Subcutaneous abdominal adipose tissue (tissue), 5 donors: ENCODE measurements around the gene DNAJB11.

Experiments
- H3K27ac ChIP-seq: one replicate; pipeline ENCODE4 v1.7.0; 2013; ENCODE audit warnings: low read depth, mild to moderate bottlenecking, inconsistent platforms, low read length, moderate library complexity
- H3K27me3 ChIP-seq, 5 donors: one replicate each; pipeline ENCODE4 v1.7.0; 2013; ENCODE audit warnings: low read length in 5 of 5, inconsistent platforms in 1 of 5; ENCODE audit not compliant: control insufficient read depth in 5 of 5, insufficient read depth in 4 of 5
- H3K36me3 ChIP-seq, 5 donors: one replicate each; pipeline ENCODE4 v1.7.0; 2013; ENCODE audit warnings: low read length in 5 of 5; ENCODE audit not compliant: control insufficient read depth in 5 of 5, insufficient read depth in 5 of 5
- H3K4me1 ChIP-seq, 5 donors: one replicate each; pipeline ENCODE4 v1.7.0; 2013; ENCODE audit warnings: low read length in 5 of 5, mild to moderate bottlenecking in 3 of 5, moderate library complexity in 1 of 5; ENCODE audit not compliant: control insufficient read depth in 5 of 5, insufficient read depth in 5 of 5
- H3K4me3 ChIP-seq, 5 donors: one replicate each; pipeline ENCODE4 v1.7.0; 2013; ENCODE audit warnings: low read length in 5 of 5, low read depth in 1 of 5
- H3K9ac ChIP-seq, 5 donors: one replicate each; pipeline ENCODE4 v1.7.0; 2013; ENCODE audit warnings: low read length in 5 of 5, mild to moderate bottlenecking in 4 of 5, moderate library complexity in 3 of 5
- H3K9me3 ChIP-seq, 5 donors: one replicate each; pipeline ENCODE4 v1.7.0; 2013; ENCODE audit warnings: low read length in 5 of 5; ENCODE audit not compliant: control insufficient read depth in 5 of 5
- donor health status: healthy.
- donor health status: healthy.
- donor health status: healthy.
- donor health status: healthy.
- donor health status: healthy.

DNAJB11 gene

GRCh38 chr3:186570096-186570940, at the start of gene DNAJB11:
Gene DNAJB11 (plus strand): TSS chr3:186570720. CDS start chr3:186570898, 178 bp downstream.
- Histone ChIP-seq H3K4me1 (peaks cover 7 to 35% (median 33%) of the 10 kb centered on the region in 5 donors), H3K9me3 (no peaks in the 10 kb centered on the region), H3K9ac (peak within 1 kb of the TSS; percentile 63 to 99 (median 91)), H3K27me3 (no peaks in the 10 kb centered on the region), H3K4me3 (peak within 1 kb of the TSS; percentile 82 to 97 (median 89)), H3K27ac (peak within 1 kb of the TSS; percentile 86), H3K36me3 (peaks cover 2 to 11% (median 5%) of the 10 kb centered on the region in 5 donors)

- H3K27me3 ChIP-seq = peaks cover 5 to 20% (median 11%) of the 10 kb centered on the region in 5 donors
- H3K36me3 ChIP-seq = no peaks in the 10 kb centered on the region
- H3K27ac ChIP-seq = no peak overlapping the region
- H3K4me3 ChIP-seq = no peak overlapping the region
- H3K9me3 ChIP-seq = peaks cover 0 to 9% (median 8%) of the 10 kb centered on the region in 5 donors
- H3K4me1 ChIP-seq = peaks cover 0 to 6% (median 0%) of the 10 kb centered on the region in 5 donors
- H3K9ac ChIP-seq = no peak overlapping the region
Observed at GRCh38 chr3:186520957-186521842, 49.3 kb upstream of the DNAJB11 start.

DNA sequence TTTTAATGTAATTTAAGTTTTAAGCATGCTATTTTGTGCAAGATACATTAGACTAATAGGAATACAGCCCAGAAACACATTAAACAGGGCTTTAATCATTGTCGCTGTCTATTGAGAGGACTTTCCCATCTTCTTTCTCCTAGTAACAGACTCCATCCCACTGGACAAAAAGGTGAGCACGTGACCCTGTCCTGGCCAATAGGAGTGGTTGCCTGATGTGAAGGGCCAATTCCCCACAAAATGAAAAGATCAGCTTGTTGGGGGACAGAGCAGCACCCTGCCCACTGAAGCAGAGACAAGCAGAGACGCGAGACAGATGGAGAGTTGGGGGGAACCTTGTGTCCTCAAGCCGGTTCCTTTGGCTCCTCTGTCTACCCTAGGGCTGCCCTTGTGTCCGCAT, 47.5 kb upstream of the DNAJB11 start:
- Histone ChIP-seq H3K9me3 (no peaks in the 10 kb centered on the region), H3K4me3 (no peak overlapping the region), H3K9ac (no peak overlapping the region), H3K4me1 (peaks cover 0 to 6% (median 0%) of the 10 kb centered on the region in 5 donors), H3K27me3 (peaks cover 3 to 17% (median 11%) of the 10 kb centered on the region in 5 donors), H3K36me3 (no peaks in the 10 kb centered on the region), H3K27ac (no peak overlapping the region)

DNA sequence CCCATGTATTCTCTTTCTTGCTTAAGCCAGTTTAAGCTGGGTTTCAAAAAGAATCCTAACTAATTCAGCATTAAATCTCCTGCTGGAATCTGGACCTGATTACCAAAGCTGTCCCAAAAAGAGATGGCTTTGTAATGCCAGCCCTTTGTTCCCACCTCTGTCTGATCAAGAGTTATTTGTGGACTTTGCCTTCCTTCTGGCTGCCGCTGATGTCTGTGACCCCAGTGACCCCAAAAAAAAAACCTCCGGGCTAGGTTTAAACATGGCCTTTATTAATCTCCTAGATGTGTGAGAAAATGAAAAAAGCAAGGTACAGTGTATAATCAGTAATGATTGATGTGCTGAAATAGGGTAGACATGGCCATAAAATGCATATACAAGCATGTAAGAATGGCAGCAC, 47.1 kb upstream of the DNAJB11 start:
- Histone ChIP-seq H3K9ac (no peak overlapping the region), H3K9me3 (no peaks in the 10 kb centered on the region), H3K4me1 (peaks cover 0 to 6% (median 0%) of the 10 kb centered on the region in 5 donors), H3K36me3 (no peaks in the 10 kb centered on the region), H3K27ac (no peak overlapping the region), H3K4me3 (no peak overlapping the region), H3K27me3 (peaks cover 3 to 17% (median 11%) of the 10 kb centered on the region in 5 donors)

- H3K27me3 ChIP-seq = peaks cover 0 to 11% (median 5%) of the 10 kb centered on the region in 5 donors
- H3K9ac ChIP-seq = no peak overlapping the region
- peaks cover 0 to 6% (median 1%) of the 10 kb centered on the region in 5 donors for H3K4me1 ChIP-seq
- H3K36me3 ChIP-seq = no peaks in the 10 kb centered on the region
- no peak overlapping the region for H3K4me3 ChIP-seq
- H3K9me3 ChIP-seq = no peaks in the 10 kb centered on the region
- no peak overlapping the region for H3K27ac ChIP-seq
Observed at GRCh38 chr3:186524616-186525015, 45.9 kb upstream of the DNAJB11 start.

- Histone ChIP-seq H3K36me3 (no peaks in the 10 kb centered on the region), H3K27ac (no peak overlapping the region), H3K4me1 (peaks cover 0 to 6% (median 1%) of the 10 kb centered on the region in 5 donors)
Observed at GRCh38 chr3:186525369-186526255, 44.9 kb upstream of the DNAJB11 start.

DNA sequence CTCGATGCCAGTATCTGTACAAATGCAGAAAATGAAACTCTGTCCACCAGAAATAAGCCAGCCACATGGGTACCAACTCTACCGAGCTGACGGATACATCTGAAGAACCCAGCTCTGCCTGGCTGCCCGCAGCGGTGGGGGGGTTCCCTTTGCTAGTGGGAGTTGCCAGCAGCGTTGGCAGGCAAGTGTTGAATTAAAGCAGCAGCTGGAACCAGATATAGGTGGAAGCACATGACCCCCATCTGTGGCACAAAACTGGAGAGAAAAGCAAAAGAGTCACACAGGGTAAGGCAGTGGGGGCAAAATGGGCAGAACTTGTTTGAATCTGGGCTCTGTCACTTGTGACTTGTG, 44.3 kb upstream of the DNAJB11 start:
- H3K9ac ChIP-seq = no peak overlapping the region
- peaks cover 0 to 11% (median 3%) of the 10 kb centered on the region in 5 donors for H3K27me3 ChIP-seq
- H3K9me3 ChIP-seq = no peaks in the 10 kb centered on the region
- H3K36me3 ChIP-seq = no peaks in the 10 kb centered on the region
- H3K4me1 ChIP-seq = peaks cover 0 to 6% (median 1%) of the 10 kb centered on the region in 5 donors
- no peak overlapping the region for H3K4me3 ChIP-seq
- H3K27ac ChIP-seq = no peak overlapping the region

More at GRCh38 chr3:186525369-186526255, 44.9 kb upstream of the DNAJB11 start:
- Histone ChIP-seq H3K4me3 (no peak overlapping the region), H3K9me3 (no peaks in the 10 kb centered on the region), H3K9ac (no peak overlapping the region), H3K27me3 (peaks cover 0 to 11% (median 3%) of the 10 kb centered on the region in 5 donors)

- H3K4me3 ChIP-seq = no peak overlapping the region
- peaks cover 0 to 3% (median 0%) of the 10 kb centered on the region in 5 donors for H3K27me3 ChIP-seq
- peaks cover 0 to 8% (median 1%) of the 10 kb centered on the region in 5 donors for H3K4me1 ChIP-seq
- H3K36me3 ChIP-seq = no peaks in the 10 kb centered on the region
- no peaks in the 10 kb centered on the region for H3K9me3 ChIP-seq
- H3K9ac ChIP-seq = no peak overlapping the region
- no peak overlapping the region for H3K27ac ChIP-seq
Observed at GRCh38 chr3:186529201-186529999, 41.1 kb upstream of the DNAJB11 start.

GRCh38 chr3:186530415-186530814, 40.1 kb upstream of the DNAJB11 start:
- H3K27me3 ChIP-seq = no peaks in the 10 kb centered on the region
- peaks cover 0 to 8% (median 1%) of the 10 kb centered on the region in 5 donors for H3K4me1 ChIP-seq
- H3K4me3 ChIP-seq = no peak overlapping the region
- H3K9me3 ChIP-seq = no peaks in the 10 kb centered on the region
- H3K36me3 ChIP-seq = no peaks in the 10 kb centered on the region
- H3K9ac ChIP-seq = no peak overlapping the region
- no peak overlapping the region for H3K27ac ChIP-seq
